Dermis microvascular lymphatic vessel endothelial cell (primary cell): ENCODE measurements around the gene RASAL2. TPM values are rescaled to one million over a fixed set of nuclear protein-coding genes. Genes with fewer than 3 reads are reported as not detected.

ENCODE experiments used
- total RNA-seq: library from RNA; depleted of rRNA; stranded (reverse); fragments of >200 nt; gene quantifications from 2 replicates; pipeline ENCODE4 v1.2.1, GENCODE V29; 2014

RASAL2 gene
- total RNA-seq, 1 donor from 2014 or later: 12.6 TPM

Other genes with a start within 250 kb of the RASAL2 start
- 0.39 and 1.1 TPM in 2 replicates for gene SEC16B, start 124.0 kb upstream of the RASAL2 start, total RNA-seq